ENCODE measurements around the gene RPGRIP1.
"Not testable (repeated sequence)": the region's sequence is repeated elsewhere in the genome, so short reads cannot be mapped to it uniquely, and the experiment has no call there.

RPGRIP1 gene

DNA sequence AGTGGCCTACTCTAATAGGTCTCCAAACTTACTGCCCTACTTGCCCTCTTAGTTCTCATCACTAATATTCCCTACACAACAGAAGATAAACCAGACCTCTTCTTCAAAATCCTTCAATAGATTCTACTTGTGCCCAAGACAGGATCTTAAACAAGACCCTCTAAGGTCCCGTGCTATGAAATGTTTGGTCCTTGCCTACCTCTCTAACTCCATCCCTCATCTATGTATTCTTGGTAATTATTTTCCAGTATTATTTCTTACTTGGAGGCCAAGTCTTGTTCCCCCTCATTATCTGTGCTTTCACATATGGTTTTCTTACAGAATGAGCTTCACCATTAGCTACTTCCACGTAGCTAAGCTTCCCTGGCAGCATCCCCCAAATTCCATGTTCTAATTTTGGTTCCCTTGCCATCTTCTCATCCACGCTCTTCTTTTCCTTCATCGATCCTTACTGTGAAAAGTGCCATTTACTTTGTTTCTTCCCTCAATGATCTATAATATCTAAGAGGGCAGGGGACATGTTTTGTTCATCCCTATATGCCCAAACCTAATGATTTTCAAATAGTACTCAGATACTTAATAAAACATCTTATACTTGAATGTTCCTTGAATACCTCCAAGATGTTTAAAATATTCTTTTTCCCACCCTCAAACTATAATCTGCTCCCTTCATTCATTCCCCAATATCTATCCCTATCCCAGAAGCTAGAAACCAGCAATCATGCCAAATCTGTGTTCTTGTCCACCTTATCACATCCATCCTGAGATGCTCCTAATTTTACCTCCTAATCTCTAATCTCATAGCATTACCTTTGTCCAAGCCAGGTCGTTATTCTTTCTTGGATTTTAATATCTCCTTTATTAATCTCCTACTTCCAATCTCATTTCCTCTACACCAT lies 20.7 kb upstream of the RPGRIP1 start:
- no peak for DNase-seq

DNA sequence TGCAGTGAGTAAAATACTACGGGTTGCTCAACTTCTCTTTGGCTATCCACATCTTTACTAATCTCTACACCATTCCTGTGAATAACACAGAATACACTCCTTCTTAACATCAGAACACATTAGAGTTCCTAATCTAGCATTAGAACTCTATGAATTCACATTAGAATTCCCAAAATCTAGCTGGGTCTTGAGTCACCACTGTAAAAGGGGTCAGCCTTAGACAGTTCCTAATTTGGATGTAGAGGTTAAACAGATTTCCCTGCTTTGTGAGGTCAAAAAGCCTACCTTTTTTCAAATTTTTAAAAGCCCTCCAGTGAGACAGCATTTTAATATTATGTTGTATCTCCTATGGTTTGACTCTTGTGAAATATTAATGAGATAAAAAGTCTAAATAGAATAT lies 18.1 kb upstream of the RPGRIP1 start:
- DNase-seq, result no peak

DNA sequence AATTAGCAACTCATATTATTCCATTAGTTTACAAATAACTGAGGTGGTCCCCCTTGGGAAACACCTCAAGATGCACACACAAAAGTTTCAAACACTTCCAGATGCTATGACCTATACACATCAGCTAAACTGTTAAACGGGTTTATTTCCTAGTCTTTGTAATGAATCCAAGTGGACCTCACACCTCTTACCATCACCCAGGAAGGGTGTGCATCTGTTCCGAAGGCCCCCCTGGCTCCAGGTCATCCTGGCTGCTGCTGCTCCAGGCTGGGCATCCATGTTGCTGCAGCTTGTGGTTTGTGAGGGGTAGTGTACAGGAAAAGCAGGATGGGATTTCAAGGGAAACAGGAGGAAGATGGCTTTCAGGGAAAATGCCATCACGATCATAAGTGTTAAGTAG lies 17.5 kb upstream of the RPGRIP1 start:
- DNase-seq, result no peak

DNA sequence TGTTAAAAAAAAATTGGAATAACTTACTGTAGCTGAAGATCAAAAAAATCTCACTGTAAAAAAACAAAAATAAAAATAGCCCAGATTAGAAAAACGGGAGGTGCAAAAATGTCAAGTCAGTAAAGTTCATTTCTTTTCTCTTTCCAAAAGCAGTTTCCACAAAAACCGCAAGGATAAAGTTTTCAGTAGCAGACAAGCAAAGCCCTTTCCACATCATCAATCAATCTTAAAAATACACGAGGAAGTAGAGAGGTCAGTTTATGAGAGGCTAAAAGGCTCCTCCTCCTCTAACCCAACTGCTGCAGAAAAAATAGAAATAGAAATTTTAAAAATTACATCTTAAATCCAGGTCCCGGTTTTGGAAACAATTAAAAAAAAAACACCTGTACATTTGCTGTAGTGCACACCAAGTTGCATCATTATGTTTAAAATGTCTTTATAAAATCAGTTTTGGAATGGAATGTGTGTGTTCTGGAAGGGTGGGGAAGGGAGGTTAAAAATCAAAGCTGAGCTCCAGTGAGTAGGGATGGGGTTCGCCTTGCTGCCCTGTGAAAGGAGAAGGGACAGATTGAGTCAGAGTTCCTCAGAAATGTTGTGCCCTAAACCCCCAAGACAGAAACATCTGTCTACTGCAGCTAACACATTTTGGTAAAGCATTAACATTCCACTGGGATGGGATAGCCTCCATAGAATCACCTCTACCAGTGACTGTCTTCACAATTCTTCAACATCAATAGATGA lies 16.4 kb upstream of the RPGRIP1 start:
- peak in 1 of 2 experiments; percentile 24 for DNase-seq

DNA sequence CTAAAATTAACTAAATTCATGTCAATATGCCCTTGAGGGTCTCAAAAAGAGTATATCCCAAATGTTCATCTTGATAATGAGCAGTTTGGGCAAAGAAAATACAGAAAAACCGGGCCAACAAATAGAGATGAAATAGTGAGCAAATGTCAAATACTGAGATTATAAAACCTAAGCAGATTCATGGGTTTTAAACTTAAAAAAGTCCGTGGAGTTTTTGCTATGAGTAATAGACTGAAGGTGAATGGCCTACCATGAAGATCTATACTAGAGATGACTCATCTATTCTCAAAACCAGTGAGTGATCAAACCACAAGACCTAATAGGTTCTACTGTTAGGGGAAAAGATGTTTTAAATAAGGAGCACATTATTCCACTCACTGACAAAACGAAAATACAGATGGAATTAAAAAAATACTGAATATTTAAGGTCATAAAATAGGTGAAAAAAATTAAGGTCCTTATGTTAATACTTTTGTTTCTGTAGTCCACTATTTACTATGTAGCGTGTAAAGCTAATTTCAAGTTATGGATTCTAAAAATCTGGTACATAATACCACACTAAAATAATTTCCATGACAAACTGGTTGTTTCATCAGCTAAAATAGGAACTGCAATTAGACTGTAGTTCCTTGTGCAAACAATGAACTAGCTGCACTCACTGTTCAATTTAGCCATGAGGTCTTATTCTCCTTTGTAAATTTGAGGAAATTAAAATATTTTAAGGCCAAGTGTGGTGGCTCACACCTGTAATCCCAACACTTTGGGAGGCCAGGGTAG lies 15.7 kb upstream of the RPGRIP1 start:
- no peak for DNase-seq

DNA sequence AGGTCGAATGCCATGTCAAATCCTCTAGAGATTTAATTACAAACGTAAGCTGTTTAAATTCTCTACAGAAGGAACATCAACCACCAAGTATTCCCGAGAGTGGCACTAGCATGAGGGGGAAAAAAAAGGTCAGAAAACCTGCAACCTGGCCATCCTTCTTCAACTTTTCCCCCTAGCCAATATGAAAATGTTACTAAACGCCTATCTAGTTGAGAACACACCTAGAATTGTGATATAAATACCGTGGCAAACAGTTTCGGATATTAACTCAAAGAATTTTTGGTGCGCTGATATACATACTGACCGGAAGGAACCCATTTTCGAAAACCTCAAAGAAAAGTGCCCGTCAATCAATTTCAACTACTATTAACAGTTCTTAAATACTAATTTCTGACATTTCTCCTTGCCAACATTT lies 12.4 kb upstream of the RPGRIP1 start:
- peak in 1 of 2 experiments; percentile 44 for DNase-seq

DNA sequence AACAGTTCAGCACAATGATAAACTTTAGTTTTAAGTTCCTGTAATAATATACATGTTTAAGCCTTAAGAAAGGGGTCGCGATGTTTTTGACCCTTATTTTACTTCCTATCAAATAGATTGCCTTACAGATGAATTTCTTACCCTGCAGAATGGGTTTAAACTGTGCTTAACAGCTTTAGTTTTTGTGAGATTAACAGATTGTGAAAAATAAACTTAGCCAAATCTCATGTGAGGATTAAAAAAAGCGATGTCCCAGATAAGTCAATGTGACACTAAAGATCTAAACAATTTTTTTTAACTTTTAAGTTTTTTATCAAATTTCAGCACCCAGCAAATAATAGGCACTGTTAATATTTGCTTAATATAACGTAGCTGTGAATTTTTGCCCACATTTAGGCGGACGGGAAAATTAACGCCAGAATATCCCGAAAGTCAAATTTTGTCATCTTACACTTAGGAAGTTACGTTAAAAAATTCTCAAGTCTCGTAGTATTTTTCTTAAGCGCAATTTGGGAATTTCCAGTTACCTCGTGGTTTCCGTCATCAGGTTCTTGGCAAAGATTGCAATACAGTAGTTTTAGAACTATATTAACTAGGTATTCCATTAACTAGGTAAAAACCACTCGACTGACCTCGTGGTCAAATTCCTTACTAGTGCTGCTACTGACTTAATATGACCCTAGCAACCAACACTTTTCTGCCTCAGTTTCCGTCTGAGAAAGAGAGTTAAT lies 11.8 kb upstream of the RPGRIP1 start:
- DNase-seq, result peak in 1 of 2 experiments; percentile 34

DNA sequence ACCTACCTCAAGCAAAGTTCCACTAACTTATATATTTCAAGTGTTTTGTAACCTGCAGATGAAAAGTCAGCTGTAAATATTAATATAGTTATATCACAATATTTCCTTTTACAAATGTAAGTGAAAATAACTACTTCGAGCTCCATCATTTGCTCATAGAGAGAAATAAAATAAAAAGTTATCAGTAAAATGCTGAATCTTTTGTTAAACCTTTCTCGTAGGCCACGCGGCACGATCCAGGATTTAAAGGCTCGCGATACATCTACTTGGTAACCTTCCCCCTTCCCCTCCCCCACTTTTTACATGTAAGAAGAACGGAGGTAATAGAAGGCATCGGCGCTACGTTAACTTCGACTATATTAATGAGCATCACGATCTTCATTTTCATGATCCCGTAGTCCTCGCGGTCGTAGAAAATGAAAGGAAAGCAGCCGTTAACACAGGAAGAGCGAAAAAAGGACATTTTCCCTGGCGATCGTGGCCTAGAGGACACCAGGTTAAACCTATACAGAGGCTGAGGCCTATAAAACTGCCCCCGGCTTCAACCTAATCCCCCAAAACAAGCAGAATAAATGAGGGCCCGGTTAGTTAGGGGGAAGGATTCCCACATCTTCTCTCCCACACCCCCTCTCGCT lies 11.1 kb upstream of the RPGRIP1 start:
- peak; percentile 33 to 65 for DNase-seq

DNA sequence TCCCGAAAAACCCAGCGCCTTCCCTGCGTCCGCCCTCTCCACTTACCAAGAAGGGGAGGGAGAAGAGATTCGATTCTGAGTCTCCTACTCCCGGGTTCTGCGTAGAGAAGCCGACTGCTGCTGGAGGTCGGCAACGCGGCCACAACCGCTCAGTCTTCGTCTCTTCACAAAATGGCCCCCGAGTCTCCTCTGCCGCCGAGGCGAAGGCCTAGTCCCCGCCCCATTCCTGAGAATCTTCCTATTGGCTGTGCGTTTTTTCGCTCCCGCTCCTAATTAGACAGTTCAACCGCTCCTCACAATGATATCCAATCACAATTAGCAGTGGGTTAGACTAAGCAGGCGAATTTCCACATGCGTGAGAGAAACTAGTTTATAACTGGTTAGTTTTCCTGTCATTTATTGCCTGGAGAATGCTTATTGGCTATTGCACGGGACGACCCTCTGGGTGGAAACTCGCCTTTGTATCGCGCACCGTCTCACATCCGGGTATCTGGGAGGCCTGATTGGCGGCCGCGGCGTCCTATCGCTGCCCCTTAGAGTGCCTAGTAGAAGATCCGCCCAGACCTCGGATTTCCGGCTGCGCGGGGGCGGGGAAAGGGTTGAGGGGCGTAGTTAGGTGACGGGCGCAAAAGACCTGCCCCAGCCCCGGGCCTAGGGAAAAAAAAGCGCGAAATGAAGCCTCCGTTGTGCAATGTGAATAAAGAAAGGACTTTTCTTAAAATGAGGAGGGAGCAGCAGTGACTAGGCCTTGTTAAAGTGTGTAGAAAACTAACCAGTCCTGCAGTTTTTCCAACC lies 10.4 kb upstream of the RPGRIP1 start, which contains the start of gene HNRNPC:
HNRNPC (minus strand) TSS at position 191 of the 795 bp plus-strand sequence. CDS start 35,249 bp downstream, outside the sequence.
- DNase-seq, result peak; percentile 100

DNA sequence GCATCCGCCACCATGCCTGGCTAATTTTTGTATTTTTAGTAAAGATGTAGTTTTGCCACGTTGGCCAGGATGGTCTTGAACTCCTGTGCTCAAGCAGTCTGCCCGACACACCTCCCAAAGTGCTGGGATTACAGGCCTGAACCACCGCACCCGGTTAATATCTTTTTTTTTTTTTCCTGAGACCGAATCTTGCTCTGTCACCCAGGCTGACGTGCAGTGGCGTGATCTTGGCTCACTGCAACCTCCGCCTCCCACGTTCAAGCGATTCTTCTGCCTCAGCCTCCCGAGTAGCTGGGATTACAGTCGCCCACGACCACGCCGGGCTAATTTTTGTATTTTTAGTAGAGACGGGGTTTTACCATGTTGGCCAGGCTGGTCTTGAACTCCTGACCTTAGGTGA lies 7.2 kb upstream of the RPGRIP1 start:
- DNase-seq, result not testable (repeated sequence)

DNA sequence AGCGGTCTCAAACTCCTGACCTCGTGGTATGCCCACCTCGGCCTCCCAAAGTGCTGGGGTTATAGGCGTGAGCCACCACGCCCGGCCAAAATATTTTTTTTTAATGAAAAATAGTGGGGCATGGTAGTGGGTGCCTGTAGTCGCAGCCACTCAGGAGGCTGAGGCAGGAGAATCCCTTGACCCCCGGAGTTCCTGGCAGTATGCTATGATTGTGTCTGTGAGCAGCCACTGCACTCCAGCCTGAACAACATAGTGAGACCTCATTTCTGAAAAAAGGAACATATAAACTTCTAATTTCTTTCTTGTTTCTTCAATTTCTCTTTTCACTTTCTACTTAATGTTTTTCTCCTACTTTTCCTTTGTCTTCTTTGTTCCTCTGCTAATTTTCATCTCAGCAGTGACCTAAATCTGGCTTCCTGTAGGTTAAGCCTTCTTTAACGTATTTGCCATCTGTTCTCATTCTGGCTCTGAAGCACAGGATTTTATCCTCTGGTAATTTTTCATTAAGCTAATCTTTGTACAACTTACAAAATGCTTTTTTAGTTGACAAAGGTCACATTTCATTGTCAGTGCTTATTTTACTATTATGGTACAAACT lies 4.5 kb upstream of the RPGRIP1 start:
- DNase-seq, result peak; percentile 75 to 92

DNA sequence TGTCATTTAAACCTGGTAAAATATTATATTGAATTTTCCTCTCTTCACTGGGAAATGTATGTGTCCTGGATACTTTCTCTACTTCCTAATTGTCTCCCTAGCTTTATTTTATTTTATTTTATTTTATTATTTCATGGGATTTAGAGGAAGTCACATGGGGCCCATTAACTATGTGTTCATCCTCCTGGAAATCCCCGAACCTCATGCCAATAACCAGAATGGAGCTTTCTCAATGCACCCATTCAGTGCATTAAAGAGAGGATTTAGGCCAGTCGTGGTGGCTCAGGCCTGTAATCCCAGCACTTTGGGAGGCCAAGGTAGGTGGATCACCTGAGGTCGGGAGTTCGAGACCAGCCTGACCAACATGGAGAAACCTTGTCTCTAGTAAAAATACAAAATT lies 1.3 kb upstream of the RPGRIP1 start:
- no peak for DNase-seq

DNA sequence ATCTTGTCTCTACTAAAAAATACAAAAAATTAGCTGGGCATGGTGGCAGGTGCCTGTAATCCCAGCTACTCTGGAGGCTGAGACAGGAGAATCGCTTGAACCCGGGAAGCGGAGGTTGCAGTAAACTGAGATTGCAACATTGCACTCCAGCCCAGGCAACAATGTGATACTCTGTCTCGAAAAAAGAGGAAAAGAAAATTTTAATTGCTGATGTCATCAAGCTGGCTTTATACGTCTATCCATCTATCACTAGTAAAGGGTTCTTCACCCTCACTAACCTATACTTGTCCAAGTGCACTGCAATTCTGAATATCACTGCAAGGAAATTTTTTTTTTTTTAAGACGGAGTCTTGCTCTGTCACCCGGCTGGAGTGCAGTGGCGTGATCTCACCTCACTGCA lies 2.0 kb downstream of the RPGRIP1 start:
- DNase-seq, result not testable (repeated sequence)

DNA sequence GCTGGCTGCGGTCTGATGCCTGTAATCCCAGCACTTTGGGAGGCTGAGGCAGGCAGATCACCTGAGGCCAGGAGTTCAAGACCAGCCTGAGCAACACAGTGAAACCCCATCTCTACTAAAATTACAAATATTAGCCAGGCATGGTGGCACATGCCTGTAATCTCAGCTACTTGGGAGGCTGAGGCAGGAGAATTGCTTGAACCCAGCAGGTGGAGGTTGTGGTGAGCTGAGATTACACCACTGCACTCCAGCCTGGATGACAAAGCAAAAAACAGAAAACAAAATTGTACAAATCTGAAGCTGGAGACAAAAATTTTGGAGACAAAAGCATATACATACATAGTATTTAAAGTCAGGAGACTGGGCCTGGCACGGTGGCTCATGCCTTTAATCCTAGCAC lies 6.6 kb downstream of the RPGRIP1 start:
- DNase-seq, result not testable (repeated sequence)

DNA sequence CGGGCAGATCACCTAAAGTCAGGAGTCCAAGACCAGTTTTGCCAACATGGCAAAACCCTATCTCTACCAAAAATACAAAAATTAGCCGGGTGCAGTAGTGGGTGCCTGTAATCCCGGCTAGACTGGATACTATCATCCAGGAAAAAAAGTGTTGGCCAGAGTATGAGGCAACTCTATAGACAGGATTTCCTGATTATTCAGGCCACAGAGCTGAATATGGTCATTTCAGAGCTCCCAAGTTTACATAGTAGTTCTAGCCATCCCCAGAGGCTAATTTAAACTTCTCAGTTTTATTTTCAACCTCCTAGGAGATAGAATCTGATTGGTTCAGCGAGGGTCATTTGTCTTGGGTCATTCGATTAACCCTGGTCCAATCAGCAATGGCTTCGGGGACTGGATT lies 7.3 kb downstream of the RPGRIP1 start:
- DNase-seq, result no peak

DNA sequence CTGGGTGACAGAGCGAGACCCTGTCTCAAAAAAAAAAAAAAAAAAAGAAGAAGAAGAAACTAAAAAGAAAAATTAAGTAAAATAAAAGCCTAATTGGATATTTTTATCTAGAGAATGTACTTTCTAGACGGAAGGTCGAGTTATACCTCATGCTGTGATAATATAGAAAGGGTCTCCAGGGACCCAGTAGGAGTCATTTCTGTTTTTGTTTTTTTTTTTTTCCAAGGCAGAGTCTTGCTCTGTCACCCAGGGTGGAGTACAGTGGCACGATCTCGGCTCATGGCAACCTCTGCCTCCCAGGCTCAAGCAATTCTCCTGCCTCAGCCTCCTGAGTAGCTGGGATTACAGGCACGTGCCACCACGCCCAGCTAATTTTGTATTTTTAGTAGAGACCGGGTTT lies 14.1 kb downstream of the RPGRIP1 start:
- DNase-seq, result not testable (repeated sequence)

DNA sequence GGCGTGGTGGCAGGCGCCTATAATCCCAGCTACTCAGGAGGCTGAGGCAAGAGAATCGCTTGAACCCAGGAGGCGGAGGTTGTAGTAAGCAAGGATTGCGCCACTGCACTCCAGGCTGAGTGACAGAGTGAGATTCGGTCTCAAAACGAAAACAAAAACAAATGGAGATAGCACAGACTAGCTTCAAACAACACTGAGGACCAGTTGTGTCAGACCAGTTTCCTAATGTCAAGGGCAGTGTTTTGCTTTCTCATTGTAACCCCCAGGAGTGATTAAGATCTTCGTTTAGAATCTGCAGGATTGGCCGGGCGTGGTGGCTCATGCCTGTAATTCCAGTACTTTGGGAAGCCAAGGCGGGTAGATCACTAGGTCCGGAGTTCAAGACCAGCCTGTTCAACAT lies 18.5 kb downstream of the RPGRIP1 start:
- no peak for DNase-seq

DNA sequence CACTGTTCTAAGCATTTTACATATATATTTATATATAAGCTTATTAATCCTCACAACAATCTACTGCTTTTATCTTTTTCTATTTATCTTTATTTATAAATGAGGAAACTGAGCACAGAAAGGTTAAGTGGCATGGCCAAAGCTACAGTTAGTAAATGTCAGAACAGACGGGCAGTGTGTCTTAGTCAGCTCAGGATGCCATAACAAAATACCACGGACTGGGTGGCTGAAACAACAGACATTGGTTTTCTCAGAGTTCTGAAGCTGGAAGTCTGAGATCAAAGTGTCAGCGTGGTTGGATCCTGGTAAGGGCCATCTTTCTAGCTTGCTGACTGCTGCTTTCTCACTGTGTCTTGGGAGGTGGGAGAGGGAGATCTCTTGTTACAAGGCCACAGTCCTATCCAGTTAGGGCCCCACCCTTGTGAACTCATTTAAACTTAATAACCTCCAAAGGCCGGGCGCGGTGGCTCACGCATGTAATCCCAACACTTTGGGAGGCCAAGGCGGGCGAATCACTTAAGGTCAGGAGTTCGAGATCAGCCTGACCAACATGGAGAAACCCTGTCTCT lies 19.8 kb downstream of the RPGRIP1 start:
- no peak for DNase-seq

DNA sequence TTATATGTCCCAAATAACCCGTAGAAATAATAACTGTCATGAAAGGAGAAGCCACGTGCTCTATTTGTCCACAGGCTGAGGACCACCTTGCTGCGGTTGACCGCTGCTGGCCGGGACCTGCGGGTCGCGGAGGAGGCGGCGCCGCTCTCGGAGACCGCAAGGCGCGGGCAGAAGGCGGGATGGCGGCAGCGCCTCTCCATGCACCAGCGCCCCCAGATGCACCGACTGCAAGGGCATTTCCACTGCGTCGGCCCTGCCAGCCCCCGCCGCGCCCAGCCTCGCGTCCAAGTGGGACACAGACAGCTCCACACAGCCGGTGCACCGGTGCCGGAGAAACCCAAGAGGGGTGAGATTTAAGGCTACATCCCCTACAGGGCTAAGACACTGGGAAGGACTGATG lies 21.0 kb downstream of the RPGRIP1 start:
- peak; percentile 59 to 79 for DNase-seq
